GM12878 (cell line): Measurements from ENCODE around the gene PGLYRP3. TPM values are rescaled to one million over a fixed set of nuclear protein-coding genes. Genes with fewer than 3 reads are reported as not detected.

Experiments used
- ATAC-seq: fragments of 200-7000 bp; cut with Tn5 transposase; 3 replicates; pipeline ENCODE4 v1.9.1; 2020; ENCODE audit warnings: mild to moderate bottlenecking, moderate library complexity
- BruUV-seq: library from RNA; stranded (reverse); fragments of 400-500 nt; replicated peaks from 2 replicates; lab custom pipeline; 2021; lab: Mats Ljungman, UMichigan
- CTCF ChIA-PET: fragments of 300-600 bp; sonication (Branson Sonifier 250); formaldehyde crosslinking; extraction: SDS; loops from one replicate; lab custom pipeline; 2021; ENCODE audit warnings: inconsistent platforms; lab: Yijun Ruan, JAX
- POLR2A ChIA-PET: fragments of 350-600 bp; formaldehyde crosslinking; extraction: SDS; loops from one replicate; lab custom pipeline; 2021; ENCODE audit warnings: inconsistent platforms; lab: Charles Lee
- RAD21 ChIA-PET: fragments of 300-600 bp; sonication (Branson Sonifier 250); formaldehyde crosslinking; loops from one replicate; lab custom pipeline; 2023; ENCODE audit warnings: antibody characterized with exemption; ENCODE audit not compliant: unreplicated experiment; lab: Charles Lee
- SMC1A ChIA-PET: fragments of 300-600 bp; sonication (Branson Sonifier 250); formaldehyde crosslinking; loops from one replicate; lab custom pipeline; 2023; ENCODE audit not compliant: unreplicated experiment, uncharacterized antibody; lab: Charles Lee
- DNase-seq: peaks from one replicate; pipeline ENCODE4 v3.0.0-alpha.2; 2011; ENCODE audit warnings: low read depth, low spot score
- FAIRE-seq: peaks from 3 replicates; lab custom pipeline; 2011; peaks lifted over from hg19 to GRCh38; lab: Jason Lieb, UNC
- H2AFZ ChIP-seq: 2 replicates; pipeline ENCODE4 v1.6.0; 2011; ENCODE audit warnings: low read depth, low read length, control low read depth; ENCODE audit not compliant: control insufficient read depth
- H3K27ac ChIP-seq: 2 replicates; pipeline ENCODE4 v1.5.1; 2011; ENCODE audit warnings: control low read depth; ENCODE audit not compliant: control insufficient read depth, insufficient read depth
- H3K27me3 ChIP-seq, 2 experiments: replicated peaks in 1 of 2; 2 replicates each; pipeline versions ENCODE4 v1.6.0 to v1.6.1; 2011; ENCODE audit warnings: low read length in 1 of 2; ENCODE audit not compliant: control insufficient read depth in 2 of 2, insufficient read depth in 2 of 2
- H3K36me3 ChIP-seq, 2 experiments: 2 replicates each; pipeline ENCODE4 v1.5.1; 2011; ENCODE audit warnings: low read length in 1 of 2; ENCODE audit not compliant: control insufficient read depth in 2 of 2, insufficient read depth in 2 of 2
- H3K4me1 ChIP-seq: 2 replicates; pipeline ENCODE4 v1.6.1; 2011; ENCODE audit warnings: mild to moderate bottlenecking, low read length, moderate library complexity, mixed read lengths; ENCODE audit not compliant: control insufficient read depth, insufficient read depth
- H3K4me2 ChIP-seq: 2 replicates; pipeline ENCODE4 v1.6.0; 2011; ENCODE audit warnings: control low read depth; ENCODE audit not compliant: control insufficient read depth, insufficient read depth
- H3K4me3 ChIP-seq: fragments of 200-600 bp; sonication (generic); 2 replicates; pipeline ENCODE4 v1.5.1; 2016
- H3K79me2 ChIP-seq: 2 replicates; pipeline ENCODE4 v1.6.0; 2011; ENCODE audit warnings: low read length; ENCODE audit not compliant: control insufficient read depth, insufficient read depth
- H3K9ac ChIP-seq: 2 replicates; pipeline ENCODE4 v1.8.0; 2011; ENCODE audit warnings: low read length, control low read depth, mixed read lengths; ENCODE audit not compliant: control insufficient read depth, insufficient read depth
- H3K9me3 ChIP-seq: replicated peaks from 3 replicates; pipeline ENCODE4 v1.5.1; 2011; ENCODE audit warnings: mild to moderate bottlenecking, low read length; ENCODE audit not compliant: control insufficient read depth, insufficient read depth
- H4K20me1 ChIP-seq: 2 replicates; pipeline ENCODE4 v1.6.0; 2011; ENCODE audit not compliant: control insufficient read depth, insufficient read depth
- ATF3 ChIP-seq: IDR thresholded peaks from 2 replicates; pipeline ENCODE4 v1.6.1; 2011; ENCODE audit warnings: low read depth, mild to moderate bottlenecking, low read length, moderate library complexity, borderline replicate concordance; ENCODE audit errors: extremely low read depth
- ATF7 ChIP-seq: fragments of 450-650 bp; IDR thresholded peaks from 2 replicates; pipeline ENCODE4 v1.6.1; 2016; ENCODE audit warnings: low read depth, mild to moderate bottlenecking
- E4F1 ChIP-seq: fragments of 450-650 bp; IDR thresholded peaks from 2 replicates; pipeline ENCODE4 v1.6.1; 2018; ENCODE audit warnings: borderline replicate concordance, mild to moderate bottlenecking; ENCODE audit not compliant: partially characterized antibody
- ESRRA ChIP-seq: IDR thresholded peaks from 2 replicates; pipeline ENCODE4 v1.6.1; 2012; ENCODE audit warnings: mild to moderate bottlenecking, low read length, improper control_type of control experiment
- NFXL1 ChIP-seq: fragments of 450-650 bp; IDR thresholded peaks from 2 replicates; pipeline ENCODE4 v1.6.1; 2017; ENCODE audit warnings: antibody characterized with exemption, mild to moderate bottlenecking, borderline replicate concordance
- NR2F1 ChIP-seq: fragments of 450-650 bp; conservative IDR thresholded peaks from 2 replicates; pipeline ENCODE4 v1.6.1; 2017; ENCODE audit warnings: mild to moderate bottlenecking
- POLR2A ChIP-seq: IDR thresholded peaks from 2 replicates; pipeline ENCODE4 v1.6.1; 2011; ENCODE audit warnings: low read depth, mild to moderate bottlenecking, low read length
- SMC3 ChIP-seq: IDR thresholded peaks from 2 replicates; pipeline ENCODE4 v1.6.1; 2011; ENCODE audit warnings: low read length, improper control_type of control experiment, borderline replicate concordance
- SUPT20H ChIP-seq: IDR thresholded peaks from 2 replicates; pipeline ENCODE4 v1.6.1; 2011; ENCODE audit warnings: low read depth, mild to moderate bottlenecking, low read length, moderate library complexity, borderline replicate concordance; ENCODE audit not compliant: control insufficient read depth
- WRNIP1 ChIP-seq: IDR thresholded peaks from 2 replicates; pipeline ENCODE4 v1.6.1; 2011; ENCODE audit warnings: low read depth, low read length, improper control_type of control experiment, borderline replicate concordance
- ZNF207 ChIP-seq: fragments of 450-650 bp; IDR thresholded peaks from 2 replicates; pipeline ENCODE4 v1.6.1; 2014; ENCODE audit warnings: antibody characterized with exemption, mild to moderate bottlenecking, borderline replicate concordance
- ZNF24 ChIP-seq: fragments of 450-650 bp; IDR thresholded peaks from 2 replicates; pipeline ENCODE4 v1.6.1; 2017; ENCODE audit warnings: antibody characterized with exemption, mild to moderate bottlenecking
- ZZZ3 ChIP-seq: IDR thresholded peaks from 2 replicates; pipeline ENCODE4 v1.6.1; 2011; ENCODE audit warnings: low read depth; ENCODE audit not compliant: control insufficient read depth, insufficient read length
- WGBS: methylation state at CpG from one replicate; pipeline ENCODE4 v1.1.6; 2016; ENCODE audit warnings: low lambda C conversion rate; ENCODE audit not compliant: insufficient replicate concordance, insufficient coverage; ENCODE audit errors: missing lambda C conversion rate; 5-methylcytosine and 5-hydroxymethylcytosine counted together
- in situ Hi-C: fragments of 300-500 bp; cut with MboI; formaldehyde crosslinking; loops from 9 replicates; pipeline ENCODE4 v1.14.3; 2018; ENCODE audit warnings: mixed read lengths
- intact Hi-C: fragments of 100-400 bp; cut with micrococcal nuclease; formaldehyde crosslinking; loops from one replicate; pipeline ENCODE4 v1.14.2; 2022; ENCODE audit not compliant: unreplicated experiment
- polyA plus RNA-seq, 11 experiments: library from polyadenylated mRNA; depleted of rRNA in 4 of 11; unstranded in 6 of 11; stranded (reverse) in 5 of 11; fragments of >200 nt; fragmentation: Nextera tagmentation in 4 of 11; fragmentation: Illumina TruSeq in 1 of 11; extraction: Ambion mirVana in 4 of 11; extraction: Trizol in 1 of 11; gene quantifications; 1 replicate in 1 of 11; 2 replicates in 10 of 11; pipeline versions ENCODE4 v1.2.1 to v1.2.3, GENCODE V29; 2011 to 2016; ENCODE audit warnings: inconsistent platforms in 2 of 11, missing spikeins in 2 of 11, low read depth in 1 of 11
- total RNA-seq, 4 experiments: library from RNA; depleted of rRNA in 3 of 4; stranded (reverse); fragments of >200 nt in 3 of 4; fragmentation: Illumina TruSeq in 1 of 4; extraction: Trizol in 1 of 4; gene quantifications; 2 replicates each; pipeline versions ENCODE4 v1.2.1 to v1.2.3, GENCODE V29; 2013 to 2021
- TF ChIP-seq, protein P1 (sequence below): IDR thresholded peaks from 2 replicates; pipeline ENCODE4 v1.6.1; 2012; ENCODE audit warnings: low read depth, low read length, improper control_type of control experiment

Gene PGLYRP3
- total and polyA plus RNA-seq, 10 of the 15 experiments (the other 5 are each of a cell fraction or from before 2014, with no cell fraction given) = 0.10 to 0.49 (median 0.18) TPM; not detected in 7

DNA sequence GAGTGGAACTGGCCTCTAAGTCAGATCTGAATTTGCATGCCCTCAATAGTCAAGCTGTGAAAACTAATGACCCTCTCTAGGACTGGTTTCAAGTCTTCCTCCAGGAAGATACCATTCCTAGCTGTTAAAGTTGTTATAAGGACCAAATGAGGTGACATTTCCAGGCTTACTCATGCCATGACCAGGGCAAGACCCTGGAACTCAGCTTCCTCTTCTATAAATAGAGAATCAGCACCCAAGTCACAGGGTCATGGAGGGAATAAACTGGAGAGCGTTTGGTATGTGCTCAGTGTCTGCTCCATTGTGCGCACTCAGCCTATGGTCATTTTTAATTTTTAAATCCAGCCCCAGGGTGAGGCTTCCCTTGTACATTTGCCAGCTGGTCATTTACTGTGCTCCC is 47.4 kb upstream of the PGLYRP3 start:
- peak; percentile 31 for FAIRE-seq
- RAD21 ChIA-PET = interaction anchor here (0.9 kb wide), 1 partner anchor 197 kb away, joined by 3 read pairs; no protein-coding TSS in a partner anchor
- no TSS peak for BruUV-seq
- no peaks in the 10 kb centered on the region for H3K9me3 ChIP-seq
- no peak overlapping the region for H3K4me2 ChIP-seq
- intact Hi-C loops = no loop called here
- in situ Hi-C loops = no loop called here
- no peak for ATAC-seq
- H3K27ac ChIP-seq = no peak overlapping the region
- H3K4me3 ChIP-seq = no peak overlapping the region
- no peak for DNase-seq
- TF ChIP-seq ATF3 (no peak), SUPT20H (no peak), NR2F1 (no peak), ATF7 (no peak), NFXL1 (no peak), SMC3 (no peak), ESRRA (no peak), ZNF24 (no peak), POLR2A (no peak), ZZZ3 (no peak), E4F1 (no peak), WRNIP1 (no peak), ZNF207 (no peak)
- TF ChIP-seq, protein P1, sequence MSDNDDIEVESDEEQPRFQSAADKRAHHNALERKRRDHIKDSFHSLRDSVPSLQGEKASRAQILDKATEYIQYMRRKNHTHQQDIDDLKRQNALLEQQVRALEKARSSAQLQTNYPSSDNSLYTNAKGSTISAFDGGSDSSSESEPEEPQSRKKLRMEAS = no peak
- TF ChIP-seq, all 136 proteins: peak for 0
- no peaks in the 10 kb centered on the region for H3K27me3 ChIP-seq
- 52% methylated on average over 2 of the region's 2 CpGs for WGBS
- H3K36me3 ChIP-seq = no peaks in the 10 kb centered on the region
- peaks cover under 1% of the 10 kb centered on the region; the same call in 1 of the 2 replicates for H3K4me1 ChIP-seq
- POLR2A ChIA-PET = no interaction called here
- no peak overlapping the region for H2AFZ ChIP-seq
- H3K79me2 ChIP-seq = no peaks in the 10 kb centered on the region
- H4K20me1 ChIP-seq = no peaks in the 10 kb centered on the region
- CTCF ChIA-PET = interaction anchor here (0.8 to 1.2 kb wide), 3 partner anchors 43 to 137 kb away, joined by 3 to 8 read pairs (median 3); no protein-coding TSS in a partner anchor
- SMC1A ChIA-PET = interaction anchor here (0.9 kb wide), 1 partner anchor 9 kb away, joined by 3 read pairs; no protein-coding TSS in a partner anchor
- H3K9ac ChIP-seq = no peak overlapping the region
